Activated CD8-positive, alpha-beta memory T cell treated with anti-CD3 and anti-CD28 coated beads for 24 hours (primary cell): ENCODE measurements around the gene CAMK2D.

ENCODE experiments used
- DNase-seq: peaks from one replicate; pipeline ENCODE4 v3.0.0-alpha.2; 2020

The CAMK2D gene

DNA sequence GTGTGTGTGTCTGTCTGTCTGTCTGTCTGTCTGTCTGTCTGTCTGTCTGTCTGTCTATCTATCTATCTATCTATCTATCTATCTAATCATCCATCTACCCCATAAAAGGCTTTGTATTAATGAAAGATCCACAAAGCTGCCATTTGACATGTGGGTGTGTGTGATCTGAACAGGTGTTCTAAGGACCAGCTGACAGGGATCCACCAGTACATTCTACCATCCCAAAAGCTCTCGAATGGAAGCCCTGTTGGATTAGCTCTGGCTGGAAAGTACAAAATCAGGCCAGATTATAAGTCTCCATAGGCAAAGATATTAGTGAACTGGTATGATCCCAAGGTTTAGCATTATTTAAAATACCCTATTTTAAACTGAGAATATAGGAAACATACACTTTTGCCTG is 299.3 kb downstream of the CAMK2D start:
- DNase-seq: no peak

DNA sequence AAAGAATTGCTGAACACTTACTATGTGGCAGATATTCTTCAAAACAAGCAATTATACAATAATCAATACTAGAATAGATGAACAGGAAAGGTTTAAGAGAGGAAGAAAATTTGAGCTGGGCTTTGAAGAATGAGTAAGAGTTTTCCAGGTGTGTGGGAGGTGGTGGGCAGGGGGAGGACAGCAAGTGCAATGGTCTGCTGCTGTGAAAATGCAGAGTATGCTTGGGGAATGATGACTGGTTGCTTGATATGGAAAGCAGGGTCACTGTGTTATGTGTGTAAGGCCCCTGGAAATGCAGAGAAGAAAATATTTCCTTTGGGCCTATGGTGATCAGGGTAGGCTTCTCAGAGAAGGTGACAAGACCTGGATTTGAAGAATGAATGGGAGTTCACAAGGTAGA is 300.3 kb downstream of the CAMK2D start:
- DNase-seq: no peak

DNA sequence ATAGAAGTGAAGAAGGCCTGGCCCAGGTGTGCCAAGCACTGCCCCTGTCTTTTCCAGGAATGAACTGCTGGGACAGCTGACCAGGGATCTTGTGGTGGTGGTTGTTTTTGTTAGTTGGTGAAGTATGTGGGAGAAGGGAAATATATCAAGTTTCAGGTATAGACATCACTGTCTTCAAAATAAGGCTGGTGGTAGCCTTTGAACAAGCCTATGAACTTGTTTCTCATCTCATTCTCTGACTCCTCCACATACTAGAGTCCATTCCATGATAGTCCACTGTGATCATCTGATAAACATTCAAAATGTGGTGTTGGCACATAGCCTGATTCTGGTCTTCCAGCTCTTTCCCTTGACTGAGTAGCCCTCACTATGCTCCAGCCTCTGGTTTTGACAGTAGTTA is 303.7 kb downstream of the CAMK2D start:
- no peak for DNase-seq

DNA sequence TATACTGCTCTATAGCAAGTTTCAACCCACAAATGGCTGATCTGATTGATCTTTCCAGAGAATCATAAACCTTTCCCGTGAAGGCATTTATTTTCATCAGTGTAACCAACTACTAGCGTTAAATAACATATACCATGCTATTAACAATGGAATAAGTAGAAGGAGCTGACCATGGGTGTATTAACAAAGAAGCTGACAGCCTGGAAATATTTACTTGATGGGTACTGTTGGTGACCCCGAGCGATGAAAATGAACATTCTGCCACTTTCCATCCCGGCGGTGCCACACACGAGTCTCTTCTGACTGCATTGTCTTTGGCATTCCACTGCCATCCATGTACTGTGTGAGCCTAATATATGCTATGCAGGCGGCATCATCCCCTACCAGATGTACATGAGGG is 304.4 kb downstream of the CAMK2D start:
- DNase-seq: no peak

DNA sequence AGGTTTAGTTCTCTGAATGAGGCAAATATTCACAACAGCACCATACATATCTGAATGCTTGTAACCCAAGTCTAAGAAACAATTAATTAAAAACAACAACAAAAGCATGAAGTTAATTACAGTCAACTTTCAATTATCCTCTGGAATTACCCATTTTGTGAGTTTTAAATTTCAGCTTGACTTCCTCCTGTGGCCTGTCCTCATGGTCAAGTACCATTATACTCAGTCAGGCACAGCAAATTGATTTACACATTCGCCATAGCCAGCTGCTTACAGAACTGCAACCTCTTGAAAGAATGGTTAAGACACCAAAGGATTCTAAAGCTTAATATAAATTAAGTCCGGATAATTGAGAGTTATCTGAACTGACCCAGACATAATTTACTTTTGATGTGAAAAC is 306.5 kb downstream of the CAMK2D start:
- DNase-seq: no peak

DNA sequence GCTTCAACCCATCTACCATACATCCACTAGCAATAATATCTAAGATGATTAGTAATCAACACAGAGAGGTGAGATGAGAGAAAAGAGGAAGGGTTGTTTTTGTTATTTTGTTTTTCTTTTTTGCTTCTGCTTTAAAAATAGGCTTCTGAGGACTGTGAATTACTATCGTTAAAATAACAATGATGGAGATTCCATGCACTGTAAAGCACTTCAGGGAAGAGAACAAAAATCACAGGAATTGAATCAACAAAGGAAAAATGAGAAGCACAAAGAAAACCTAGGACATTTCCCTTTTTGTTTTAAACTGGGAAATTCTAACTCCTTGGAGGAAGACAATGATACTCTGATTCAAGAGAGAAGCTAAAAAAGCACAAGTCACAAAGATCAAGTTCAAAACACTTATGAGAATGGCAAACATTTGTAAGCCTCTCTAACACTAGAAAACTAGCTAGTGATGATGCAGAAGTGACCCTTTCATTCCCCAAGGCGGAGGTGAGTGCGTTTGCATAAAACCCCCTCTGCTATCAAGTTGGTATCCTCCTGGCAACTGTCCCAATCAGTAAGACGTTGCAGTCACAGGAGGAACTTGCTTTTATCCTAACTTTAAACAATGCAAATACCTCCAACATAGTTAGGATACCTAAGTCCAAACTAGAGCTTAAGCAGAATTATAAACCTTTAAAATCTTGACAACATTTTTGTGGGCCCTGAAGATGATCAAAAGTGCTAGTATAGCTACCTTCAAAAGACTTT is 308.5 kb downstream of the CAMK2D start:
- DNase-seq: no peak

DNA sequence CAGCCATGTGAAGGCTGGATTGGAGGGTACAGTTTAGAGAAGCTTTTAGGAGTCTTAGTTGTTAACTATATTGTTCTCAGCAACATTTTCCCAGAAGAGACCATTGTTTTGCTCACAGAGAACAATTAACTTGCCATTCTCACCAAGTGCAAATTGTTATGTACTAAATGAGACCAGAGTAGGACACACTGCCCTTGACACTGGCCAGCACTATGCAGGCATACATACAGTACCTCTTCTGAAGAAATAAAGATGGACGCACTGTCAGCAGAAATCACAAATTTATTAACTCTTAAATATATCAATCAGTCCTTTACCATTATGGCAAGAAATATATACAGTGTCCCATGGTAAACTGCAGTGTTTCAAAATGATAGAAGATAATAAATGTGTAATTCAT is 309.4 kb downstream of the CAMK2D start:
- no peak for DNase-seq

DNA sequence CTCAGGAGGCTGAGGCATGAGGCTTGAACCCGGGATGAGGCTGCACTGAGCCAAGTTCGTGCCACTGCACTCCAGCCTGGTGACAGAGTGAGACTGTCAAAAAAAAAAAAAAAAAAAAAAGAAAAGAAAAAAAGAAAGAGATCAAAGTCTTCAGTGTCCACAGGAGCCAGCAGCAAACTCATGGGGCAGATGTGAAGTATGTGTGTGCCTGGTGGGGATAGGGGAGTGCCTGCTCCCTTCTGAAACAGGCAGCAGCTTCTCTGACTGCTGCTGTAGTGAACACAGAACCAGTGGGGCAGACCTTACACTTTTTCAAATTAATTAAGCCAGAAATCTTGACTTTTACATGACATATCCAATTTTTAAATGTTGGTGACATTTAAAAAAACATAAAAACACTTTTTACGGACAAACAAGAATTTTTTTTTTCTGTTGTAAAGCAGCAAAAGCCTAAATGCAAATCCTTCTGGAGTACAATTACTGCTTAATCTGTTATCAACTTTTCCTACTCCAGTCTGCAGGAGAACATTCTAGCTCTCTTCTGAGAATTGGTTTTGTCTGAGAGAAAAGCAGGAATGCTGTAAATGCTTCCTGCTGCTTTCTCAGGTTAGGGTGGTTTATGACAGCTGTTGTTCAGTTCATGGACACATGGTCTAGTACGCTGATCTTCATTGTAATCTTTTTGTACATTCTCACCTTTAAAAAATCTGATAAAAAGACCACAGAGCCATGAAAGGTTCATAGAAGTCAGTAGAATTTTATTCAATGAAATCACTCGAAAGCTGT is 311.1 kb downstream of the CAMK2D start:
- DNase-seq: no peak

DNA sequence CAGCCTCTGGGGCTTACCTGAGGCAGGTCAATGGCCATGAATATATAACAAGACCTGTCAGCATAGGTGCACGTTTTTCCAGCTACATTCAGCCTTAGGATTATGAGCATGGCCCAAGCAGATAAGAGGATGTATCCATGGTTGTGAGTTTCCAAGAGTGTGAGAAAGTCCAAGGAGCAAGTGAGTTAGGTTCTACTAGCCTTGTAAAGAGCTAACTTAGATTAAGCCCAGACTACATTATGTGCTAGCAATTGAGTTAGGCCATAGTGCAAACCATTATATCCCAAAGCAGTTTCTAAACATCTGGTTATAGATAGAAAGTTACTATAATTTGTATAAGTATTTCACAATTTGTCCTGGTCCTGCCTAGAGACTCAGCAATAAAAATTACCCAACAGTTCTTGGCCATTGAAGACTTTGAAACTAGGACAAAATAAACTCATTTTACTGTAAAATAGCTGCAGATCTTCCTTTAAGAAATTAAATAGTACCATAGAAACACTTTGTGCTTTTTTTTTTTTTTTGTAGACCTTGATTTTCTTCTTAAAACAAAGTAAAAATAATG is 312.0 kb downstream of the CAMK2D start:
- no peak for DNase-seq

DNA sequence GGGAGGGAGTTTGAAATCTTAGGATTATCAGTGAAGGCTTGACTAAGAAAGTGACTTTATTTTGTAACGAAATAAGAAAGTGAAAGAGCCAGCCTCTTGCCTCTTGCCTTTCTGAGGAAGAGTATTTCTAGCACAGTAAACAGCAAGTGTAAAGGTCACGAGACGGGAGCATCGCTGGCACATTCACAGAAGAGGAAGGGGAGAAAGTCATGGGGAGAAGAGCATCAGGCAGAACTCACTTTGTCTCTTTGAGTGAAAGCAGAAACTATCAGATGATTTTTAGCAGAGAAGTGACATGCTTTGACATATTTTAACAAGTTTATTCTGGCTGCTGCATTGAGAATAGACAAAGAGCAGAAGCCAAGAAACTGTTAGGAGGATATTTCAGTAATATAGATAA is 313.8 kb downstream of the CAMK2D start:
- no peak for DNase-seq

DNA sequence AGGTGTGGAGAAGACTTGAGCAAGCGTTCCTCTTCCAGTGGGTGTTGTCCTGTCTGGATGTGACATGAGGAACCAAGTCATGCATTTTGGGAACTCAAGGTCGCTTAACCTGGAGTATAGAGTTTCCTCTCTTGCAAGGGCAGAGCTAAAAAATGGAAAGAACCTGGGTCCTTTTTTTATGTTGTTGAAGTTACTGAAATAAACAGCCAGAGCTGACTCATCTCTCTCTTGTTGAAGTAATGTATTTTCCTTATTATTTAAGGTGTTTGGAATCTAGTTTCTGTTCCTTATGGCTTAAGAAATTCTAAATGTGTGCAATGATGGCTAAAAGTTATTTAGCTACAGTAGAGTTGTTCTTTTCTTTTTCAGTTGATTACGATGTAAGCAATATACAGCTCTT is 314.5 kb downstream of the CAMK2D start:
- DNase-seq: no peak

DNA sequence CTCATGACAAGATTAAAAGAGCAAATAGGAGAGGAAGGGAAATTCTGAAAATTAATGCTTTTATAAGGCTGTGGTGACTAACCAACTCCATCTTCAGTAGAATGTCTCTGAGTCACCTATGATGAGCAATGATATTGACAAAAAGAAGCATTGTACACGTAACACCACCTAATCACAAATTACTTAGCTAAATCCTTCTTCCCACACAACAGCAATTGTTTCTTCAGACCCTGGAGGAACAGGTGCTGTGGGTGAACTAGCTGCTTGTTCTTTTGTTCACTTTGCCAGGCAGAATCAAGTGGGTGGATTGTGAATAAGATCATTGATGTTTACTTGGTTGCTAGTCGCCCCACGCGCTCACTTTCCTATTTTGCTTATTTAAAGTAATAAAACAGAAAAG is 315.5 kb downstream of the CAMK2D start:
- no peak for DNase-seq

DNA sequence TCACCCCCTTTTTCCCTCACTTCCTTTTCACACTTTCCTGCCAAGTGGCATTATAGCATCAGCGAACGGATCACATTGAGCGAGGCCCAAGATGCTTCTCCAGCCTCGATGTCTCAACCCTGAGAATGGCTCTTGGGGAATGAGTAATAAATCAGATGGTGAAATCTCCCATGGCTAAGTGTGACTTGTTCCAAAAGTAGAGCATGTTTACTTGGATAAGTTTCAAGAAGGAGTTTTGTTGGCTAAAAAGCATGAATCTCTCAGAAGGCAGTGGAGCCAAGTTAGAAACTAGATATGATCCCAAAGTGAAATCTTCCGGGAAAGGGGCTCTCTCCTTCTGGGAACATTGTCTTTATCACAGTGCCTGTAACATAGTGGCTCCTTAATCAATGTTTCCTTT is 316.3 kb downstream of the CAMK2D start:
- no peak for DNase-seq

DNA sequence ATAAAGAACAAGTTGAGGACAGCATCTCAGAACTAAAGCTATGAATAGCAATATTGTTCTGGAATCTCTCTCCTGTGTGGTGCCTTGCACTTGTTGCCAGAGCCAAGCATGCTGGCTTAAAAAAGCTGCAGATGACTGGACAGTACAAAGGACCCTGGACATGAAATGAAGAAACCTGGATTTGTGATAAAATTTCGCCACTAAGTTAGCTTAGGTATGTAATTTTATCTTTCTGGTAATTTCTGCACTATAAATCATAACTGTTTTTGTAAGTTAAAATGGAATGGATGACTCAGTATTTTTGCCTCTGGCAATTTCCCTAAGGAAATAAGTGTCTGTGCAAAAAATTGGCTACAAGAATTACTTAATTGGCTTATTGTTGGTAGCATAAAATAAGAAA is 317.2 kb downstream of the CAMK2D start:
- DNase-seq: no peak

DNA sequence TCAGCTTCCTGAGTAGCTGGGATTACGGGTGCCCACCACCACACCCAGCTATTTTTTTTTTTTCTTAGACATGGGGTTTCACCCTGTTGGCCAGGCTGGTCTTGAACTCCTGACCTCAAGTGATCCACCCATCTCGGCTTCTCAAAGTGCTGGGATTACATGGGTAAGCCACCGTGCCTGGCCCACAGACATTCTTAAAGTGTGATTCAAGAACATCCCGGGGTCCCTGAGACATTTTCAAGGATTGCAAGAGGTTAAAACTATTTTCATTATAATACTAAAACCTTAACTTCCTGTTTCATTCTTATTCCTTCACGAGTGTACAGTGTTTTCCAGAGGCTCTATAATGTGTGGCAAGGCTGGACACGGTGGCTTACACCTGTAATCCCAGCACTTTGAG is 318.7 kb downstream of the CAMK2D start:
- no peak for DNase-seq

DNA sequence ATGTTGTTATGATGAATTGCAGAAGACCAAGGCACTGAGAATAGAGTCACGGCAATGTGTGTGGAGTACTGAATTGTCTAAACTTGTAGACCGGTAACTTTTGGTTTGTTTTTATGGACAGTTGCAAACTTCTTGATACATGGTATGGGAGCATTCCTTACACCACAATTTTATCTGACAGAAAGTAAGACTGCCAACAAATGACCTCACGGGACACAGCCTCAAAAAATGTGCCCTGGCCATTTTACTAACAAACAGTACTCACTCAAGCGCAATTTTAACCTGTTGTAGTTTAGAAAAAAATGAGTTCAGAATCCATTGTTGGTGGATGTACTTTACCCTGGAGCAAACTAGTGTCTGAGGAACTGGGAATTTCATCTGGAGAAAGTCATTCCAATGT is 321.2 kb downstream of the CAMK2D start:
- no peak for DNase-seq

DNA sequence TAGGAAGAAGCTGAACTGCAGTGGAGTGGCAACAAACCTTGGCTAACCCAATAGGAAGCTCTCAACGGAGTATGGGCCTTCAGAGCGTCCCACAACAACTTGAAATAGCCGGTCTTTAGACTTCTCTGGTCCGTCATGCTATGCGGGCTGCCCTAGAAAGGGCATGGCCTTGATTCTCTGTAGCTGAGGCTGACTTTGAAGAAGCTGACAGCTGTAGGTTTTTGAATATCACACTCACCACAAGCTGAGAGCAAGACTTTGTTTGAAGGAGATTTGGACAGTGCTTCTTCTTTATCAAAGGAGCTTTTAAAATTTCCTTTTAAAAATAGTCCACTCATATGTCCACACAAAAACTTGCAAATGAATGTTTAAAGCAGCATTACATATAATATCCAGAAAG is 322.9 kb downstream of the CAMK2D start:
- DNase-seq: no peak

DNA sequence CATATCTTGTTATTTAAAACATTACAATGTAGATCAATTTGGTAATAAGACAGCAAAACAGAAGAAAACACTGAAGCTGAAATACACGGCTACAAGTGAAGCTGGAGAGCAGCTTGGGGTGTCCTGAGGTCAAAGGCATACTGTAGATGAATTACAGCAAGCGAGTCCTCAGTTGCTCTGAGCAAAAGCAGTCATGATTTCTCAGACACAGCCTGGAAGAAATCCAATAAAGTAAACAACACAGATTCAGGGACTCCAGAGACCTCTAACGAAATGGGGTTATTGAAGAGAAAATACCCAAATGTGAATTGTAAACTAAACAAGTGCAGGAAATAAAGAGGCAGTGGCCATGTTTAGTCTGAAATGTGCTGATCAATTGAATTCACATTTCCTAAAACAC is 324.4 kb downstream of the CAMK2D start:
- no peak for DNase-seq

DNA sequence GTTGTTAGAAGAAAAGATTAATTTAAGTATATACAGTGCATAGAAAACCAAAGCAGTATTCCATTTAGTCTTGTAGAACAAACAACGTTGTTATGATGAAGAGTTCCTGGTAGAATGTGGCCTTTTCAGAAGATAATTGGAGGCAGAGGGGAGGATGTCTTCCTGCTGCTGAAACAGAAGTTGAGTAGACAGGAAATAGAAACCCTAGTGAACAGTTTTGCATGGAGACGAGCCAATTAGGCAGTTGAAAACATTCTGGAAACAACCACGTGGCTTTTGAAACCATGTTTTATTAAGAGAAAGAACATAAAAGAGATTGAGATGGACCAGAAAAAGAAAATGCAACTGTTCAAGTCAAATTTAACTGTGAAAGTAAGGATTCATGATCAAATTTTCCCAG is 325.2 kb downstream of the CAMK2D start:
- DNase-seq: no peak

DNA sequence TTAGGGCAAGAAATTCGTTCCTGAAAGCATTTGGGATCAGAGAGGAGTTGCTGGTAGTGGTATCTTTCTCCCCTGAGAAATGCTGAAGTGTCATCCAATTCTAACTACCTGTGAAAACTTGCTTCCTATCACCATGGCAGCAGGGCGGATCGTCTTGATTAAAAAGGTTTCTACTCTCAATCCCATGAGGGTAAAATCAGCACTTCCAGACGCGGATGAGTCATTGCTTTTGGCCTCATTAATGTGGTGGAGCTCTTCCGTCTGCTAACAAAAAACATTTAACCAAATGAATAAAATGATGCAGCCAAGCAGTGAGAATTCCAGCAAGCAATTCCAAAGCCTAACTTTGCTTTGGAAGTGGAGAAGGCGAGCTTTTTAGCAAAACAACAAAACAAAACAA is 325.6 kb downstream of the CAMK2D start:
- DNase-seq: no peak

DNA sequence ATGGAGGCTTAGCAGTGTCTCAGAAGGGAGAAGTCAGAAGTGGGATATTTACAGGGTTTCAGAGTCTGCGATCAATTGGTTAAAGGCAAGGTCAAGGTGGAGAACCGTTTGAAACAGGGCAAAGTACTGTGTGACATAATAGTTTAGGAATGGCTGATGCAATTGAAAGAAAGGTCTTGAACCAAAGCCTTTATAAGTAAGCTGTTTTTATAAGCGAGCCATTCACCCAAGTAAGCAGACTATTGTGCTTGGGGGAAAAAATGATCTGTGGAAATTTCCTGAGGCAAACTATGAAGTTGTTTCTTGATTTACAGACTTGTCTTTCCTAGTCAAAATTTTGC is 327.3 kb downstream of the CAMK2D start:
- DNase-seq: no peak

DNA sequence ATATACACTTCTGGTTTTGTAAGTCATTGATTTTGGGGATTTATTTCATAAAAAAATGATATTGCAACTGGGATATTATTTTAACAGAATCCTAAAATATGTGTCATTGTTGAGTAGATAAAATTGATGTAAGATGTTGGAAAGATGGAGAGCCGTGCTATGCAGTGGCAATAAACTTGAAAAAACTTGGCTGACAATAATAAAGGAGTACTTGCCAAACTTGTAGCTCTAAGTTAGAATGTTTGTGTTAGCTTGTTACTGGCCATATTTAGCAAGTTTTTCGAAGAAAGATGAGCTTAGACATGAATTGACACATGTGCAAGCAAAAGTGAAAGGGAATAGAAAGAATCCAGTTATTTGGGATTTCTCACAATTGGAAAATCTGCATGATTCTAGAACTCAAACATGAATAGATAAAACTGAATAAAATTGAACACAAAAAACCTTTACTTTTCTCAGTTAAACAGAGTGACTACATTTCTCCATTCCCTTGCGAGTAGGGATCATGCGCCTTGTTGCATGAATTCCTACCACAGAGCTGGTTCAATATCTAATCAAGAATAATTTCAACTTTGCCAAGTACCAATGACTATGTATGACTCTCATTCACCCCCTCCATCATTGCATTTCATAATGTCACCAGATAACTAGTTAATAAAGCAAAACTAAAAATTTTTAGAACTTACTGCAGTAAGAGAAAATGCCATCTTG is 327.8 kb downstream of the CAMK2D start:
- DNase-seq: no peak

DNA sequence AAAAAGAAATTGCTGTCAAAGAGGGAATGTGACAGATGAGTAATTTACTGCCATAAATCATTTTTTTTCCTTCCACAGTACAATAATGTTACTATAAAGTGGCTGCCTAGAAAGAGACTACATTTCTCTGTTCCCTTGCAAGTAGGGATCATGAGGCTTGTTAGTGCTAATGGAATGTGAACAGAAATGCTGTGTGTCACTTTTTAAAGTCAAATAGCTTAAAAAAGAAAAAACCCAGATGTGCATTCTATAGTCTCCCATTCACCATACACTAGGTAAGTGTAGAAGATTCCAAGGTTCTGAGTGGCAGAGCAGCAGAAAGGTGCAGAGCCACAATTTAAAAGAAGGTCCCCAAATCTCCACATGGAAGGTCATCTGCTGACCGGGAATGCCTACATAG is 328.4 kb downstream of the CAMK2D start:
- no peak for DNase-seq

DNA sequence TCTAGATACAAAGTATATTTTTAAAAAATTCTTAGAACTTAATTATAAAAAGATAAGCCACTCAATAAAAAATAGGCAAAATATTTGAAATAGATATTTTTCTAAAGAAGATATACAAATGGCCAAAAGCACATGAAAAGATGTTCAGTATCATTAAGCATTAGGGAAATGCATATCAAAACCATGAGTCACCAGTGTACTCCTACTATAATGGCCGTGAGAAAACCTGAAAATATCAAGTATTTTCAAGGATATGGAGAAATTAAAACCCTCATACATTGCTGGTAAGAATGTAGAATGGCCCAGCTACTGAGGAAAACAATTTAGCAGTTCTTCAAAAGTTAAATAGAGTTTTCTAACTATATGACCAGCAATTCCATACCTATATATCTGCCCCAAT is 337.9 kb downstream of the CAMK2D start:
- no peak for DNase-seq
